Transverse colon (tissue), 4 donors: ENCODE measurements around the gene C6orf120.

Source experiments
- EP300 ChIP-seq: sonication (generic); formaldehyde crosslinking; IDR thresholded peaks from one replicate; pipeline ENCODE4 v1.6.1; 2017; ENCODE audit warnings: antibody characterized with exemption, low read depth
- POLR2A ChIP-seq: fragments of 450-650 bp; IDR thresholded peaks from one replicate; pipeline ENCODE4 v1.6.1; 2016; ENCODE audit warnings: antibody characterized with exemption, mild to moderate bottlenecking, moderate library complexity
- POLR2AphosphoS5 ChIP-seq, 3 donors: sonication (generic); formaldehyde crosslinking; IDR thresholded peaks; one replicate each; pipeline ENCODE4 v1.6.1; 2016; ENCODE audit warnings: antibody characterized with exemption in 3 of 3
- TF ChIP-seq, protein P1 (sequence below), 5 experiments: fragments of 200-600 bp in 3 of 5; fragments of 450-650 bp in 2 of 5; sonication (generic) in 3 of 5; IDR thresholded peaks; 1 replicate in 2 of 5; 2 replicates in 3 of 5; pipeline ENCODE4 v1.5.1; 2016 to 2017; ENCODE audit warnings: antibody characterized with exemption in 5 of 5, inconsistent platforms in 3 of 5, mild to moderate bottlenecking in 2 of 5, moderate library complexity in 1 of 5

GRCh38 chr6:169661391-169661756 is 40.6 kb upstream of the C6orf120 start:
- TF ChIP-seq, protein P1, sequence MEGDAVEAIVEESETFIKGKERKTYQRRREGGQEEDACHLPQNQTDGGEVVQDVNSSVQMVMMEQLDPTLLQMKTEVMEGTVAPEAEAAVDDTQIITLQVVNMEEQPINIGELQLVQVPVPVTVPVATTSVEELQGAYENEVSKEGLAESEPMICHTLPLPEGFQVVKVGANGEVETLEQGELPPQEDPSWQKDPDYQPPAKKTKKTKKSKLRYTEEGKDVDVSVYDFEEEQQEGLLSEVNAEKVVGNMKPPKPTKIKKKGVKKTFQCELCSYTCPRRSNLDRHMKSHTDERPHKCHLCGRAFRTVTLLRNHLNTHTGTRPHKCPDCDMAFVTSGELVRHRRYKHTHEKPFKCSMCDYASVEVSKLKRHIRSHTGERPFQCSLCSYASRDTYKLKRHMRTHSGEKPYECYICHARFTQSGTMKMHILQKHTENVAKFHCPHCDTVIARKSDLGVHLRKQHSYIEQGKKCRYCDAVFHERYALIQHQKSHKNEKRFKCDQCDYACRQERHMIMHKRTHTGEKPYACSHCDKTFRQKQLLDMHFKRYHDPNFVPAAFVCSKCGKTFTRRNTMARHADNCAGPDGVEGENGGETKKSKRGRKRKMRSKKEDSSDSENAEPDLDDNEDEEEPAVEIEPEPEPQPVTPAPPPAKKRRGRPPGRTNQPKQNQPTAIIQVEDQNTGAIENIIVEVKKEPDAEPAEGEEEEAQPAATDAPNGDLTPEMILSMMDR (IDR thresholded peaks at IDR 0.05), result no peak
- TF ChIP-seq POLR2A (no peak), EP300 (no peak), POLR2AphosphoS5 (IDR thresholded peaks at IDR 0.05) (no peak)
